Measurements from ENCODE around the gene CDS1.
A peak's percentile ranks its signal among the peaks of the same experiment; 100 is the strongest.
"Not testable (repeated sequence)": the region's sequence is repeated elsewhere in the genome, so short reads cannot be mapped to it uniquely, and the experiment has no call there.

CDS1 gene

GRCh38 chr4:84614891-84615290, 32.0 kb downstream of the CDS1 start:
- DNase-seq, result no peak

DNA sequence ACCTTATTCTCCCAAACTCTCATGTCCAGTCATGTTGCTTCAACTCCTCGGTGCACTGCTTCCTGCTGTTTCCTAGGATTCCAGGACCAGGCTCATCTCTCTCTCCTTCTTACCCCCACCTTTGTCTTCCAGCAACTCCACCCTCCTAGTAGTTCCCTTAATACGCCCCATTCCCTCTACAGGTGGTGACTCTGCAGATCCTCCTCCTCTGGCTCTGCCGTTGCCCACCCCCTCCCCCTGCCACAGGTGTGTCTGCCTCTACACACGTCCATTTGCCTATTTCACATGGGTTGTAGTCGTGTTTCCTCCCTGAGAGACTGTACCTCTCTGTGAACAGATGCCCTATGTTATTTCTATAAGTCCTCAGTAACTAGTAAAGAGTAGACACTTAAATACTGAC, 32.4 kb downstream of the CDS1 start:
- DNase-seq, result no peak

GRCh38 chr4:84622959-84623358, 40.0 kb downstream of the CDS1 start:
- DNase-seq, result no peak

DNA sequence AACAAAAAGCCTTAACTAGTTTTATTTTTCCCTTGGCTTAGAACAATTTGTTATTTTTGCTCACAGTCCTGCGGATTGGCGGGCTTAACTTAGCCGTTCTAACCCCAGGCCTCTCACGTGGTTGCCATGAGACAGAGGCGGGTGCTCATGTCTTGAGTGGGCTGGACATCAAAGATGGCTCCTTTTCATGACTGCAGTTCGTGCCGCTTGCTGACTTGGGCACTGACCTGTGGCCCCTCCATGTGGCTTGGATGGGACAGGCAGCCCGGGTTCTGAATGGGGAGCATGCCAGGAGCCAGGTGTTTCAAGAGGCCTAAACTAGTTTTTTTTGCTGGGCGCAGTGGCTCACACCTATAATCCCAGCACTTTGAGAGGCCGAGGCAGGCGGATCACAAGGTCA, 40.7 kb downstream of the CDS1 start:
- no peak for DNase-seq

GRCh38 chr4:84626673-84627072, 43.7 kb downstream of the CDS1 start:
- no peak for DNase-seq

DNA sequence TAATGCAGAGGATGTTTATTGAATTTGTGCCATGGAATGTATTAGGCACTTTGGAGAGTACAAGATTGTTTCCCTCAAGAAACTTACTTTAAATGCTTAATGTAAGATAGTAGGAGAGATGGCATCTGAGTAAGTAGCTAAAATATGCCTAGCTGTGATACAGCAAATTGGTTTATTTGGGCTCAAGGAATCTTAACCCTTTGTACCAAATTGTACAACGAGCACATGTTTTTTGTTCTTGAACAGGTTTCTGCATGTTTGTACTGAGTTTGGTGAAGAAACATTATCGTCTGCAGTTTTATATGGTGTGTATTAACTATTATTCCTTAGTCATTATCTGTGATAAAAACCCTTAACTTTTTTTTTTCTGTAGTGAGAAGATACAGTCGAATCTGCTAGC, 48.6 kb downstream of the CDS1 start:
- DNase-seq, result no peak

DNA sequence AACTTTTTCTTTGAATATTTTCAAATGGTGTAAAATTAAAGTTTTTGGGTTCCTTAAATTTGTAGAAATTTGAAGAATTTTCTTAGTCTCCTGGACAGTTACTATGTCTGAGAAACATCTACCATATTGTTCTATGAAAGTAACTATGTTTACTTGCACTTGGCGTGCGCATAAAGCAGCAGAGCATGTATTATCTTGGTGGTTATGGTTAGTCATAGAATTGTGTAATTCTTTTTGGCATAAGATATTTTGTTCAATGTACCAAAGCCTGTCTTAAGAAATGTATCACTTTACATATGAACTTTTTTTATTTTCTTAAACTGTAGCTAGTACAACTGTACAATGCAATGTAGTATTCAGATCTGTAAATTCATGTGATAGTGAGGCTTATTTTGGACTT, 49.2 kb downstream of the CDS1 start:
- DNase-seq, result no peak

- DNase-seq, result no peak
Measured at GRCh38 chr4:84634961-84635360, 52.0 kb downstream of the CDS1 start.

GRCh38 chr4:84638092-84638491, 55.2 kb downstream of the CDS1 start:
- DNase-seq, result no peak

- DNase-seq, result no peak
Measured at GRCh38 chr4:84639145-84639544, 56.2 kb downstream of the CDS1 start.

DNA sequence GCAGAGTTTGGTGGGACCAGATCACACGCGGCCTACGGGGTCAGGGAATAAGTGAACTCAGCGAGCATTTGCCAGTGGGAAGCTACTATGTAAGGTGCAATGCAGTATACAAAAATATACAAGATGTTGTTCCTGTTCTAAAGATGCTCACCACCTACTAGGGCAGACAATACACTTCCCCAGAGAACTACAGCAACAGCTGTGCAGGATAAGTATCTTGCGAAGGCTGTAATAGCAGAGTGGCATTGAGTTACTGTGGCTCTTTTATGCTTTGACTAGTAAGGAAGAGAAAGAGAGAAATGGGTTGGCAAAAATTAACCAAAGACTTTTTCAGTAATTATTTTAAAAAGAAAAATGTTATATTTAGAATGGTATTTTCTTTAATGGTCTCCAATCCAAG, 61.2 kb downstream of the CDS1 start:
- DNase-seq, result no peak

- peak; percentile 25 for DNase-seq
Measured at GRCh38 chr4:84647312-84647884, 64.5 kb downstream of the CDS1 start.

DNA sequence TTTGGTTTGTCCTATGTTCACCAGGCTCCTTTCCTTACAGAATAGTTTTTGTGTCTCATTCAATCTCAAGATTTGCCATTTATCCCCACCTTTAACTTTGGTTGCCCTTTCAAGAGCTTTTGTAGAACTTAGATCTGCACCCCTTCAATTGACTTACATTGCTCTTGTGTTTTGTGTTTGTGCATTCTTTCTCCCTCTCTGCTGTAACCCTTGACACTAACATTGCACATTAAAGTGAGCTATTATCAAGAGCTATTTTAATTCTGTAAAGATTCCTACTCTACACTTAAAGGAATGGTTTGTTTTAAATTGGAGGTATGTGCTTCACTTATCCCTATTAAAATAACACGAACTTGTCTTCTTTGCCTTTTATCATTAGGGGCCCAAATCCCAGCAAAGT, 65.3 kb downstream of the CDS1 start:
- no peak for DNase-seq

DNA sequence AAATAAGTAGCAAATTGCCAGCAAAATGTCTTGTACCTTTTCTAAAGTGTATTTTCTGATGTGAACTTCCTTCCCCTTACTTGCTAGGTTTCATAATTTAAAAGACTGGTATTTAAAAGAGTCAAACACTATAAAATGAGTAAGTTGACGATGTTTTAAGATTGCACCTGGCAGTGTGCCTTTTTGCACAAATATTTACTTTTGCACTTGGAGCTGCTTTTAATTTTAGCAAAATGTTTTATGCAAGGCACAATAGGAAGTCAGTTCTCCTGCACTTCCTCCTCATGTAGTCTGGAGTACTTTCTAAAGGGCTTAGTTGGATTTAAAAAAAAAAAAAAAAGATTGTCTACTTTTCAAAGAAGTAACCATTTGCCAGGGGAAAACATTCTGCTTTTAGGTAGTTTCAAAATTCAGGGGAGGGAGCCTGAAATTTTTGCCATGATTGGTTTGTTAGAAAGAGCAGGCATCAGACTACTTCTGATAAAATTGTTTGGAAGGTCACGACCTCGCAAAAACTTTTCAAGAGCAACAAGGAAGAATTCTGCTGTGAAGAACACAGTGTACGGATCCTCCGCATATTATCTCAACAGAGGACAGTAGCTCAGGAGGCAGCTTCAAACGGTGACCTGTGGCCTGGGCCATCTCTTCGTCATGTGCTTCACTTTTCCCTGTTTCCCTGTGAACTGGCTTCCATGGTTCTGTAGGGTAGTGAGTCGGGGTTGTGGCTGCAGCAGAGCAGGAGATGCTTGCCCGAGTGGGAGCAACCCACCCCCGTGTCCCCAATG, 66.1 kb downstream of the CDS1 start:
- no peak for DNase-seq

DNA sequence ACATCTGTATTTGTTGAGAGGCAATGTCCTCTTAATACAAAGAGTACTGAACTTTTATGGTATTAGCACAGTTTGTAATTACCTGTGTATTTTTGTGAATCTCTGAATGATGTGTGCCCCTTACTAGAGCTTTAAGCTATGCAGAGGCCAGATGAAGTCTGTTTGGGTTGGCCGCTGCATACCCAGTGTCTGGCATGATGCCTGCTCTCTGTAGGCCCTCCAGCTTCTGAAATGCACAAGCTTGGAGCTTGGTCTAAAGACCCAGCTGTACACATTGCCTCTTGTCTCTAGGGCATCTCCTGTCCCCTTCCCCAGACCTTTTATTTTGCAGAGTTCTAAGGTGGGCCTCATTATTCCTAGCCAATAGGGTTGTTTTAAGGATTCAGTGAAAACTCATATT, 68.6 kb downstream of the CDS1 start:
- DNase-seq, result no peak

DNA sequence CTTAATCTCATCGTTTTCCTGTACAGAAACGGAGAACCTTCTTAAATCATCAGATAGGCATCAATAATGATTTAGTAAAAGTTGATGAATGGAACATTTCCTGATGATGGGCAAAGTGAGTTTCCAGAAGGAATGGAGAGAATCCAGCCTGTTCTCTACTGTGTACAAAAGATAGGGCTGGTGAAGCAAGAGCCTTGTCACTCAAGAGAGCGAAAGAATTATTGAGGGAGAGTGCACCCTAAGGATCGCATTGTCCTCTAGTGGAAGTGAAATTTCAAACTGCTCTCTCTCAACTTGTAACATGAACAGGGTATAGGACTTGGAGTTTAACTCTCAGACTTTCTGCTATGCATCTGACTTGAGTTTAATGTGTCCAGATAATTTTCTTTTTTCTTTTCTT, 69.6 kb downstream of the CDS1 start:
- DNase-seq, result no peak

DNA sequence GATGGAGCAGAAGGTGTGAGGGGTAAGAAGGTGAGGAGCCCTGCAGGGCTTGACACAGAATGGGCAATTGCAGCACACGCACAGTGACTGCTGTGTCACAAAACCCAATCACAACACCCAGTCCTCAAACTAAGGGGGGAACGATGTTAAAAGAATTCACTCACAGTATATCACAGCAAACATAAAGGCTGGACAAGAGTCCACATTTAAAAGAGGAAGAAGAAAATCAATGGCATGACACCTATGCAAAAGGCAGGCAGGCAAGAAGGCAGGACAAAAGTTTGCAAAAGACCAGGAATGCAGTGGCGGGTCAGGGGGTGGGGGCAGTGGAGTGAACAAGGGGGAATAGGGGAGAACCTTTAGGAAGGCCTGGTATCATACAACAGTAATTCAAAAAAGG, 77.7 kb downstream of the CDS1 start:
- no peak for DNase-seq

GRCh38 chr4:84661191-84661939, 78.4 kb downstream of the CDS1 start:
- DNase-seq, result no peak

DNA sequence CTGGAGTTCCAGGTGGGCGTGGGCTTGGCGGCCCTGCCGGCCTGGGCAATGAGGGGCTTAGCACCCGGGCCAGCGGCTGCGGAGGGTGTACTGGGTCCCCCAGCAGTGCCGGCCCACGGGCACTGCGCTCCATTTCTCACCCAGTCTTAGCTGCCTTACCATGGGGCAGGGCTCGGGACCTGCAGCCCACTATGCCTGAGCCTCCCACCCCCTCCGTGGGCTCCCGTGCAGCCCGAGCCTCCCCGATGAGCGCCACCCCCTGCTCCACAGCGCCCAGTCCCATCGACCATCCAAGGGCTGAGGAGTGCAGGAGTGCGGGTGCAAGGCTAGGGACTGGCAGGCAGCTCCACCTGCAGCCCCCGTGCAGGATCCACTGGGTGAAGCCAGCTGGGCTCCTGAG, 81.8 kb downstream of the CDS1 start:
- not testable (repeated sequence) for DNase-seq

DNA sequence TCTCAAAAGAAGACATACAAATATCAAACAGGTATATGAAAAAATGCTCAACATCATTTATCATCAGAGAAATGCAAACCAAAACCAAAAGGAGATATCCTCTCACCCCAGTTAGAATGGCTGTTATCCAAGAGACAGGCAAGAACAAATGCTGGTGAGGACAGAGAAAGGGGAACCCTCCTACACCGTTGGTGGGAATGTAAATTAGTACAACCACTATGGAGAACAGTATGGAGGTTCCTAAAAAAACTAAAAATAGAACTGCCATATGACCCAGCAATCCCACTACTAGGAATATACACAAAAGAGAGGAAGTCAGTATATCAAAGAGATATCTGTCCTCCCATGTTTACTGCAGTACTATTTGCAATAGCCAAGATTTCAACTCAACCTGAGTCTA, 83.5 kb downstream of the CDS1 start:
- no peak for DNase-seq

DNA sequence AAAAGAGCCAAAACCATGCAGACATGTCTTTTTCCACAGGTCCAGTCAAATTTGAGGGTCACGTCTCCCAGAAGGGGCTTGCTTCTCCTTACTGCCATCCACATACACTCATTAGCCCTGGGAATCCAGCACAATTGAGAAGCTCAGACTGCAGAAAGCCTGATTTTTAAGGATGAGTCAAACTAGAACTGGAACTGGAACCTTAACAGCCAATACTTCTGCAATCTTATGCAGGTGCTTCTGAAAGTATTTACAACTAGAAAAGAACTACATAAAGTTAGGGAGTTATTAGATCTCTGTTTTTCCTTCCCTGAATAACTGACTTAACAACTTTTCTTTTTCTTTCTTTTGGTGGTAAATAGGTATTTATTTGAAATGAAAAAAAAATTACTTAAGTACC, 86.3 kb downstream of the CDS1 start:
- DNase-seq, result no peak

DNA sequence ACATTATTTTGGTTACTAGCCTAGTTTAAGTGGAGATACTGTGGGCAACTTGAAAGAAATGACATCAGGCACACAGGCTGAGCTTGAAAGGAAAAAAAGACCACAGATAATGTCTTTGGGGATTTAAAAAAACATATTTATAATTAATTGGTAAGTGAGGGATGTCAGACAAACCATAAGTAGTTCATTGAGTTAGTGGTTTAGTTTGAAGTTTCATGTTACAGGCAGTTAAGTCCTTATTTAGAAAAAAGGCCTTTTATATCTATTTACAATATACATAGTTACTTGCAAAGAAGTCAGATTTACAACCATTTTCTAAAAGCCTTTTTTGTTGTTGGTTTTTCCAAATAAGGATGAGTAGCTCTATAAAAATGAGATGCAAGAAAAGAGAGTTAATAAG, 89.2 kb downstream of the CDS1 start:
- DNase-seq, result no peak

DNA sequence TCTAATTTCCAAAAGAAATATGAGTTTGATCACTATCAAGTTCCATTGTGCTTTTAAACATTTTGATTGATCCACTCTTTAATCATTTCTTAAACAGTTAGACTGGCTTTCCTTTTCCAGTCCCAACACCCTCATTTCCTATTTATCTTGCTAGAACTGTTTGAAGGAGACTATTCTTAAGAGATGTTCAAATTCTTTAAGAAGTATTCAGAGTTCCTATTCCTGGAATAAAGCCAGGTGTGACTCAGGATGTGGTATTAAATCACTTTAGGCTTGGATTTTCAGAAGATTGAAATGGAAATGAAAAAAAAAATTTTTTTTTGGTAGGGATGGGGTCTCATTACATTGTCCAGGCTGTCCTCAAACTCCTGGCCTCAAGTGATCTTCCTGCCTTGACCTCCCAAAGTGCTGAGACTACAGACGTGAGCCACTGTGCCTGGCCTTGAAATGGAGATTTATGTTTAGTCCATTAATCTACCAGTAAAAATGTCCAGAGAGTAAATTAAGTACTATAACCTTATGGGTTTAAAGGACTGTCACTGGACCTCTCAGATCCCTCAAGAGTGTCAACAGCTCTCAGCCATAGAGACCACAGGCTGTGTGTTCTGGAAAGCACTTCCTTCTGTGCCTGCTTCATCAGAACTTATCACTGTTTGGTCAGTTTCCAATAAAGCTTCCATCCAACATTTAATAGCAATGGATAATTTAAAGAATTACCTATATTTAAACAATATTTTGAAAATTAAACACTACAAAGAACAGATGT, 90.7 kb downstream of the CDS1 start:
- no peak for DNase-seq

DNA sequence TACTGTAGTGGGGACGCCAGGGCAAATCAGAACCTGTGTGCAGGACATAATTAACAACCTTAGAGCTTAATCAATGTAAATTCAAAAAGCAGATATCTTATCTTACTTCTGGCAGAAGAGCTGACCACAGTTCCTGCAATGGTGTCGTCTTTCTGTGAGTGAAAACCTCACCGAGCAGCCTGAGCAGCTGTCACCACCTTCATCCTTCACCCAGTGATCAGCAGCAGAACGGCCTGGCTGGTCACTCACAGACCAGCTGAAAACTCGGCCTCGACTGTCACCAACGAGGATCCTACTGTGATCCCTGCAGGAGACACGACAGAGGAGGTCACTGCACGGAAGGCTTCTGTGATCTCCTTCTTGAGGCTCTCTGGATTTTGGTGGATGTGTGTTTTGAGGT, 94.2 kb downstream of the CDS1 start:
- no peak for DNase-seq
